Transverse colon (tissue), 4 donors: ENCODE results near the gene NECTIN1. TPM values are rescaled to one million over a fixed set of nuclear protein-coding genes. Genes with fewer than 3 reads are reported as not detected.

ENCODE experiments used
- DNase-seq: peaks from one replicate; pipeline ENCODE4 v3.0.0-alpha.2; 2019
- H3K27ac ChIP-seq, 4 donors: fragments of 200-600 bp; sonication (generic); 2 replicates each; pipeline ENCODE4 v1.5.1; 2016 to 2018; ENCODE audit warnings: inconsistent platforms in 4 of 4
- H3K27me3 ChIP-seq: fragments of 200-600 bp; sonication (generic); 2 replicates; pipeline ENCODE4 v1.5.1; 2017; ENCODE audit warnings: inconsistent platforms
- H3K36me3 ChIP-seq, 4 donors: fragments of 200-600 bp; sonication (generic); 2 replicates each; pipeline ENCODE4 v1.5.1; 2017 to 2019; ENCODE audit warnings: inconsistent platforms in 4 of 4
- H3K4me1 ChIP-seq, 4 donors: fragments of 200-600 bp; sonication (generic); 2 replicates each; pipeline ENCODE4 v1.5.1; 2017 to 2020; ENCODE audit warnings: inconsistent platforms in 4 of 4
- H3K4me3 ChIP-seq, 4 donors: fragments of 200-600 bp; sonication (generic); 1 replicate in 1 of 4; 2 replicates in 3 of 4; pipeline versions ENCODE4 v1.5.1 to v1.6.1; 2017 to 2019; ENCODE audit warnings: inconsistent platforms in 4 of 4
- H3K9me3 ChIP-seq, 2 donors: fragments of 200-600 bp; sonication (generic); 2 replicates each; pipeline ENCODE4 v1.5.1; 2017 to 2019; ENCODE audit warnings: inconsistent platforms in 2 of 2
- CTCF ChIP-seq, 5 experiments: fragments of 200-600 bp in 3 of 5; fragments of 450-650 bp in 2 of 5; sonication (generic) in 3 of 5; IDR thresholded peaks; 1 replicate in 2 of 5; 2 replicates in 3 of 5; pipeline ENCODE4 v1.5.1; 2016 to 2017; ENCODE audit warnings: antibody characterized with exemption in 5 of 5, inconsistent platforms in 3 of 5, mild to moderate bottlenecking in 2 of 5, moderate library complexity in 1 of 5
- EP300 ChIP-seq: sonication (generic); formaldehyde crosslinking; IDR thresholded peaks from one replicate; pipeline ENCODE4 v1.6.1; 2017; ENCODE audit warnings: antibody characterized with exemption, low read depth
- POLR2A ChIP-seq: fragments of 450-650 bp; IDR thresholded peaks from one replicate; pipeline ENCODE4 v1.6.1; 2016; ENCODE audit warnings: antibody characterized with exemption, mild to moderate bottlenecking, moderate library complexity
- POLR2AphosphoS5 ChIP-seq, 3 donors: sonication (generic); formaldehyde crosslinking; IDR thresholded peaks; one replicate each; pipeline ENCODE4 v1.6.1; 2016; ENCODE audit warnings: antibody characterized with exemption in 3 of 3
- WGBS, 2 donors: methylation state at CpG; one replicate each; pipeline ENCODE4 v1.1.5; 2018; ENCODE audit warnings: low coverage in 1 of 2; 5-methylcytosine and 5-hydroxymethylcytosine counted together
- in situ Hi-C, 4 donors: fragments of 200-750 bp; cut with MboI; loops; one replicate each; pipeline versions ENCODE4 v1.15.0 to v1.15.1; 2017; ENCODE audit warnings: low sequenced_read_pairs in 3 of 4, low pct_ligation_motif_present in 1 of 4, low pct_unique_long_range_greater_than_20kb in 1 of 4
- intact Hi-C: fragments of 100-400 bp; cut with DNase I; formaldehyde crosslinking; loops from one replicate; pipeline ENCODE4 v1.15.1; 2023; ENCODE audit warnings: low total_unique reads
- total RNA-seq, 4 donors: library from RNA; depleted of rRNA; stranded (reverse); fragments of >200 nt; gene quantifications; one replicate each; pipeline ENCODE4 v1.1.0, GENCODE V29; 2016

NECTIN1 gene
- total RNA-seq, 4 donors from 2014 or later, result 11.0 to 71.2 (median 12.6) TPM

GRCh38 chr11:119623682-119624081, 105.3 kb downstream of the NECTIN1 start:
- Histone ChIP-seq H3K9me3 (no peaks in the 10 kb centered on the region), H3K27me3 (peaks cover 5% of the 10 kb centered on the region), H3K4me3 (no peak overlapping the region), H3K4me1 (no peaks in the 10 kb centered on the region), H3K36me3 (no peaks in the 10 kb centered on the region), H3K27ac (no peak overlapping the region)
- intact Hi-C loops, result no loop called here
- TF ChIP-seq CTCF (IDR thresholded peaks at IDR 0.05) (no peak), EP300 (no peak), POLR2AphosphoS5 (IDR thresholded peaks at IDR 0.05) (no peak), POLR2A (no peak)
- no peak for DNase-seq
- WGBS, 2 donors, result 71% methylated on average over 5 of the region's 5 CpGs; no CpG with 5 or more reads in 1 of the 2 donors
- in situ Hi-C loops, result no loop called here

GRCh38 chr11:119622454-119623143, 106.4 kb downstream of the NECTIN1 start:
- 65 to 80% methylated on average over 7 to 17 of the region's 17 CpGs for WGBS, 2 donors
- intact Hi-C loops, result no loop called here

GRCh38 chr11:119619665-119620064, 109.3 kb downstream of the NECTIN1 start:
- TF ChIP-seq EP300 (no peak), CTCF (IDR thresholded peaks at IDR 0.05) (no peak), POLR2A (no peak), POLR2AphosphoS5 (IDR thresholded peaks at IDR 0.05) (no peak)
- WGBS, 2 donors, result 56% methylated on average over 3 of the region's 3 CpGs; no CpG with 5 or more reads in 1 of the 2 donors
- DNase-seq, result no peak
- intact Hi-C loops (no loop called here), in situ Hi-C loops (no loop called here)
- Histone ChIP-seq H3K27me3 (peaks cover 5% of the 10 kb centered on the region), H3K27ac (no peak overlapping the region), H3K9me3 (no peaks in the 10 kb centered on the region), H3K36me3 (no peaks in the 10 kb centered on the region), H3K4me3 (no peak overlapping the region), H3K4me1 (no peaks in the 10 kb centered on the region)

More at GRCh38 chr11:119622454-119623143, 106.4 kb downstream of the NECTIN1 start:
- no peaks in the 10 kb centered on the region for H3K36me3 ChIP-seq
- H3K27ac ChIP-seq, result no peak overlapping the region
- no peak for DNase-seq
- H3K27me3 ChIP-seq, result peaks cover 5% of the 10 kb centered on the region
- no peak for TF ChIP-seq CTCF (IDR thresholded peaks at IDR 0.05)
- no peak for TF ChIP-seq EP300
- no peak for TF ChIP-seq POLR2A
- no peak for TF ChIP-seq POLR2AphosphoS5 (IDR thresholded peaks at IDR 0.05)
- H3K4me1 ChIP-seq, result no peaks in the 10 kb centered on the region
- in situ Hi-C loops, result no loop called here
- H3K4me3 ChIP-seq, result no peak overlapping the region
- H3K9me3 ChIP-seq, result no peaks in the 10 kb centered on the region

- intact Hi-C loops (no loop called here), in situ Hi-C loops (no loop called here)
- no peak overlapping the region for H3K27ac ChIP-seq
- TF ChIP-seq CTCF (IDR thresholded peaks at IDR 0.05) (no peak), POLR2A (no peak), EP300 (no peak), POLR2AphosphoS5 (IDR thresholded peaks at IDR 0.05) (no peak)
- 53 to 83% methylated on average over 1 to 8 of the region's 8 CpGs for WGBS, 2 donors
- H3K36me3 ChIP-seq, result no peaks in the 10 kb centered on the region
- DNase-seq, result peak; percentile 24
- H3K4me1 ChIP-seq, result no peaks in the 10 kb centered on the region
- peaks cover 5% of the 10 kb centered on the region for H3K27me3 ChIP-seq
- no peaks in the 10 kb centered on the region for H3K9me3 ChIP-seq
- no peak overlapping the region for H3K4me3 ChIP-seq
These were observed 110.6 kb downstream of the NECTIN1 start for GRCh38 chr11:119618208-119618909.
